HG02981 (cell line): ENCODE data around the gene SCAF4.
"Not testable (repeated sequence)": the region's sequence is repeated elsewhere in the genome, so short reads cannot be mapped to it uniquely, and the experiment has no call there.

Experiments
- ATAC-seq: cut with Tn5 transposase; IDR thresholded peaks from one replicate; pipeline ENCODE4 v1.9.1; 2021; ENCODE audit warnings: mild to moderate bottlenecking, moderate library complexity; ENCODE audit not compliant: unreplicated experiment

Gene SCAF4

GRCh38 chr21:31651491-31651890 is 80.4 kb downstream of the SCAF4 start:
- not testable (repeated sequence) for ATAC-seq

DNA sequence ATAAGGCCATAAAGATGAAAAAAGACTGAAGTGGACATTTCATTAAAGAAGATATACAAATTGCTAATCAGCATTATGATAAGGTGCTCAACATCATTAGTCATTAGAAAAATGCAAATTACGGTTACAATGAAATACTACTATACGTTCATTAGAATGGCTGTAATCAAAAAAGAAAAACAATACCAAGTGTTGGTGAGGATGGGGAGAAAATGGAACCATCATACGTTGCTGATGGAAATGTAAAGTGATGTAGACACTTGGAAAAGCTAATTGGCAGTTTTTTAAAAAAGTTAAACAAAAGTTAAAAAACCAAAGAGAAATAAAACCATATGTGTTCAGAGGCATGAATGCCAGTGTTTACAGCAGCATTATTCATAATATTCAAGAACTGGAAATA is 81.0 kb downstream of the SCAF4 start:
- ATAC-seq, result no peak

- no peak for ATAC-seq
Observed at GRCh38 chr21:31647650-31648049, 84.3 kb downstream of the SCAF4 start.

GRCh38 chr21:31644643-31645042 is 87.3 kb downstream of the SCAF4 start:
- no peak for ATAC-seq

GRCh38 chr21:31641416-31641922 is 90.4 kb downstream of the SCAF4 start:
- no peak for ATAC-seq

DNA sequence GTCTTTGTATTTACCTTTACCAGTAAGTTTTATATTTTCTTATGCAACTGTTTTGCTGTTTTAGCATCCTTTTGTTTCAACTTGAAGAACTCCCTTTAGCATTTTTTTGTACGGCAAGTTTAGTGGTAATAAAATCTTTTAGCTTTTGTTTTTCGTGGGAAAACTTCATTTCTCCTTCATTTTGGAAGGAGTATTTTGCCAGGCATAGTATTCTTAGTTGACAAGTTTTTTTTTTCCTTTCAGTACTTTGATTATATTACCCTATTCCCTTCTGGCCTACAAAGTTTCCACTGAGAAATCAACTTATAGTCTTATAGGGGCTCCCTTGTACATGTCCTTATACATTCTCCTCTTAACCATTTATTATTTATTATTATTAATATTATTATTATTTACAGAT is 95.0 kb downstream of the SCAF4 start:
- no peak for ATAC-seq

GRCh38 chr21:31634993-31635392 is 96.9 kb downstream of the SCAF4 start:
- ATAC-seq, result no peak

DNA sequence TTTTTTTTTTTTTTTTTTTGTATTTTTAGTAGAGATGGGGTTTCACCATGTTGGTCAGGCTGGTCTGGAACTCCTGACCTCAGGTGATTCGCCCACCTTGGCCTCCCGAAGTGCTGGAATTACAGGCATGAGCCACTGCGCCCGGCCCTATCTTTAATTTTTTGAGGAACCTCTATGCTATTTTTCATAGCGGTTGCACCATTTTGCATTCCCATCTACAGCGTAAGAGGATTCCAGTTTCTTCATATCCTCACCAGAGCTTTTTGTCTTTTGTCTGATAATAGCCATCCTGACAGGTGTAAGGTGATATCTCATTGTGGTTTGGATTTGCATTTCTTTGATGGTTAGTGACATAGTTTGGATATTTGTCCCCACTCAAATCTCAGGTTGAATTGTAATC is 100.0 kb downstream of the SCAF4 start:
- not testable (repeated sequence) for ATAC-seq

GRCh38 chr21:31629972-31630711 is 101.8 kb downstream of the SCAF4 start:
- no peak for ATAC-seq

DNA sequence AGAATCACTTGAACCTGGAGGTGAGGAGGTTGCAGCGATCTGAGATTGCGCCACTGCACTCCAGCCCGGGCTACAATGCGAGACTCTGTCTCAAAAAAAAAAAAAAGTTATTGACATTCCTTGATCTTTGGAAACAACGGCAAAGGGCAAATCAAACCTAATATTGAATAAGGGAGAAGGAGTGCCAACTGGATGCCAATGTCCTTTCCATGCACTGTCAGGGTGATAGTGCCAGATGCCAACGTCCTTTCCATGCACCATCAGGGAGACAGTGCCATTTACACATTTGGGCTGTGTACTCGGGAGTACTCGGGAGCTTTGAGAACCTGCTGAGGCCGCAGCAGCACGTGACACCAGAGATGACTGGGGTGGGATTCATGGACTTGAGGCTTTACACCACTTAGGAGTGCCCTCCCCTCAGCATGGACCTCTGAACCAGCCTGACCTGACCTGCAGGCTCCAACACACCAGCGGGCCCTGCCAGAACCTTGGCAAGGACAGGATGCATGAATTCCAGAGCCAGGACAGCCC is 106.9 kb downstream of the SCAF4 start:
- no peak for ATAC-seq

DNA sequence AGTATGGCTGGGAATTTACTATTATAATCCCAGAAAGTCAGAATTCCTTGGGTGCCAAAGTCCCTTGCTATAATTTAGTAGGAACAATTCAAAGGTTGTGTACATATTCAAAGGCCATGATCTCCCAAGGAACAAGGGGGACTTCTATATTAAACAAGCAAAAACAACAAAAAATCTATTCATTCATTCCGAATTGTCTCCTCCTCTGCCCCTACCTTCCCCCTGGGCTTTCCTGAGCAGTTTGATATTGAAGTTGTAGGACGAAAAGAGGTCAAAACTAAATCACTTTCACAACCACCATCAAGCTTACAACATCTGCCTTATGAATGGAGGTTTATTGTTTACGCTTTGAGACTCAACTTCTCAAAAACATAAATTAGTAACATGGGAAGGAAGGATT is 107.7 kb downstream of the SCAF4 start:
- ATAC-seq, result no peak

DNA sequence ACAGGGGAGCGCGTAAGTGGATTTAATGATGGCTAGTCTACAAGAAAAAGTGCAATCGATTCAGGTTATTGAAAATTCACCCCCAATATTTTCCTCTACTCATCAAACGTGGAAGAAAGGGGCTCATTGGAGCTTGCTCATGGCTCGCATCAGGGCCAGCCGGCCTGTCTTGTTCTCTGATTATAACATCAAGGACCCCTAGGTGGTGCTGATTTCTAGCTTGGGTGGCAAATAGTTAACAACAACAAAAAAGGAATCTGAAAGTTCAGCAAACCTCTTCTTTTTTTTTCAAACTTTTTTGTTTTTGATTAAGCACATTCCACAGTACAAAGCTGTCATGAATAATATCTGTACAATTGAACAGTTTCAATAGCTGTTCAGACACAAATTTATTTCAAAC is 108.3 kb downstream of the SCAF4 start:
- ATAC-seq, result no peak

DNA sequence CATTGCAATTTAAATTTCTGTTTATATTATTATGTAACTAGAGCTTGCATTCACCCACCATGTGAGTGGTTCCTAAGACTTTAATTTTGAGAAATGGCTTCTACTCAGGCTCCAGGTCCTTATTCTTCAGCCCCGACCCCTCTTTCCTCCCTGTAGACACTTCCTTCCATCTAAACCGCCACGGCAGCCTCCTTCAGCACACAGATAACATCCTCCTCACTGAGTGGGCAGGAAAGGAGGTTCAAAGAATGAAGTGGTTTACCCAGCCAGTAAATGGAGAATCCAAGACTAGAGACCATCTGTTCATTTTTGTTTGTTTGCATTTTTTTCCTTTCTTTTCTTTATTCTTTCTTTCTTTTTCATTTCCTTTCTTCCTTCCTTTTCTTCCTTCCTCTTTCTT is 109.5 kb downstream of the SCAF4 start:
- no peak for ATAC-seq
